Naive B cell (primary cell): ENCODE measurements around the gene EHD4. TPM values are rescaled to one million over a fixed set of nuclear protein-coding genes. Genes with fewer than 3 reads are reported as not detected.

Experiments used
- ATAC-seq, 2 donors: fragments of 150-1000 bp; cut with Tn5 transposase; 2 replicates each; pipeline ENCODE4 v1.10.0; 2021; ENCODE audit warnings: low read depth in 2 of 2, mild to moderate bottlenecking in 2 of 2, moderate library complexity in 2 of 2
- DNase-seq: peaks from one replicate; pipeline ENCODE4 v3.0.0; 2022
- H3K27ac Mint-ChIP-seq, 6 donors: one replicate each; pipeline ENCODE4 v1.8.0; 2020 to 2022; ENCODE audit warnings: mild to moderate bottlenecking in 6 of 6, mixed read lengths in 6 of 6, moderate library complexity in 5 of 6, inconsistent platforms in 2 of 6
- H3K27me3 Mint-ChIP-seq, 3 donors: one replicate each; pipeline ENCODE4 v1.8.0; 2021 to 2022; ENCODE audit warnings: mixed read lengths in 3 of 3, mild to moderate bottlenecking in 1 of 3
- H3K36me3 Mint-ChIP-seq, 2 donors: one replicate each; pipeline ENCODE4 v1.8.0; 2020 to 2022; ENCODE audit warnings: mixed read lengths in 2 of 2, inconsistent platforms in 1 of 2, mild to moderate bottlenecking in 1 of 2
- H3K4me1 Mint-ChIP-seq, 3 donors: one replicate each; pipeline ENCODE4 v1.8.0; 2020 to 2022; ENCODE audit warnings: mixed read lengths in 3 of 3, inconsistent platforms in 1 of 3, mild to moderate bottlenecking in 1 of 3, moderate library complexity in 1 of 3
- H3K4me3 Mint-ChIP-seq, 8 donors: one replicate each; pipeline ENCODE4 v1.8.0; 2020 to 2022; ENCODE audit warnings: mild to moderate bottlenecking in 8 of 8, mixed read lengths in 8 of 8, moderate library complexity in 8 of 8, inconsistent platforms in 2 of 8
- H3K9me3 Mint-ChIP-seq, 7 donors: one replicate each; pipeline ENCODE4 v1.8.0; 2020 to 2022; ENCODE audit warnings: mixed read lengths in 7 of 7, mild to moderate bottlenecking in 5 of 7, inconsistent platforms in 2 of 7, moderate library complexity in 1 of 7
- polyA plus RNA-seq, 6 donors: library from polyadenylated mRNA; unstranded; fragments of 300-500 nt; fragmentation: Illumina TruSeq; gene quantifications; one replicate each; pipeline ENCODE4 v1.2.3, GENCODE V29; 2021; ENCODE audit warnings: low read depth in 6 of 6

Gene EHD4
- polyA plus RNA-seq, 6 donors from 2014 or later = 4.1 to 9.2 (median 6.9) TPM

GRCh38 chr15:41919954-41920538 lies 52.3 kb downstream of the EHD4 start:
- peaks cover 6 to 19% of the 10 kb centered on the region in 2 donors for H3K36me3 Mint-ChIP-seq
- H3K27ac Mint-ChIP-seq = peak overlapping the region in 5 of 6 donors; percentile 24 to 86 (median 56)
- DNase-seq (no peak), ATAC-seq (no peak)
- no peaks in the 10 kb centered on the region for H3K27me3 Mint-ChIP-seq
- H3K4me1 Mint-ChIP-seq = peaks cover 31 to 42% (median 40%) of the 10 kb centered on the region in 3 donors
- H3K4me3 Mint-ChIP-seq = no peak overlapping the region
- peaks cover 3 to 21% (median 9%) of the 10 kb centered on the region in 7 donors for H3K9me3 Mint-ChIP-seq

GRCh38 chr15:41919201-41919820 lies 53.0 kb downstream of the EHD4 start:
- ATAC-seq (no peak), DNase-seq (no peak)
- Mint-ChIP-seq H3K27me3 (no peaks in the 10 kb centered on the region), H3K36me3 (peaks cover 6 to 19% of the 10 kb centered on the region in 2 donors), H3K4me3 (peak overlapping the region in 1 of 8 donors; percentile 43), H3K27ac (peak overlapping the region in 4 of 6 donors; percentile 39 to 86 (median 76)), H3K4me1 (peaks cover 31 to 39% (median 38%) of the 10 kb centered on the region in 3 donors), H3K9me3 (peaks cover 3 to 21% (median 9%) of the 10 kb centered on the region in 7 donors)

- peak overlapping the region in 3 of 6 donors; percentile 37 to 75 (median 63) for H3K27ac Mint-ChIP-seq
These were observed 53.7 kb downstream of the EHD4 start for GRCh38 chr15:41918506-41919126.

GRCh38 chr15:41917767-41918430 lies 54.5 kb downstream of the EHD4 start:
- H3K27ac Mint-ChIP-seq = peak overlapping the region in 2 of 6 donors; percentile 56 to 84

More at GRCh38 chr15:41918506-41919126, 53.7 kb downstream of the EHD4 start:
- peaks cover 10 to 19% of the 10 kb centered on the region in 2 donors for H3K36me3 Mint-ChIP-seq
- no peak overlapping the region for H3K4me3 Mint-ChIP-seq
- ATAC-seq = no peak
- peaks cover 28 to 32% (median 31%) of the 10 kb centered on the region in 3 donors for H3K4me1 Mint-ChIP-seq
- H3K27me3 Mint-ChIP-seq = no peaks in the 10 kb centered on the region
- H3K9me3 Mint-ChIP-seq = peaks cover 3 to 21% (median 9%) of the 10 kb centered on the region in 7 donors
- no peak for DNase-seq

GRCh38 chr15:41915255-41915994 lies 56.9 kb downstream of the EHD4 start:
- Mint-ChIP-seq H3K4me1 (peaks cover 10 to 21% (median 15%) of the 10 kb centered on the region in 3 donors), H3K4me3 (peak overlapping the region in 1 of 8 donors; percentile 66), H3K36me3 (peaks cover 5 to 23% of the 10 kb centered on the region in 2 donors), H3K9me3 (no peaks in the 10 kb centered on the region), H3K27ac (peak overlapping the region in 1 of 6 donors; percentile 33), H3K27me3 (no peaks in the 10 kb centered on the region)
- DNase-seq = no peak
- ATAC-seq = no peak

More at GRCh38 chr15:41917767-41918430, 54.5 kb downstream of the EHD4 start:
- Mint-ChIP-seq H3K4me1 (peaks cover 21 to 25% (median 24%) of the 10 kb centered on the region in 3 donors), H3K27me3 (no peaks in the 10 kb centered on the region), H3K36me3 (peaks cover 10 to 22% of the 10 kb centered on the region in 2 donors), H3K9me3 (peaks cover 3 to 17% (median 9%) of the 10 kb centered on the region in 7 donors), H3K4me3 (no peak overlapping the region)
- DNase-seq = no peak
- no peak for ATAC-seq

- Mint-ChIP-seq H3K27me3 (no peaks in the 10 kb centered on the region), H3K27ac (peak overlapping the region in 1 of 6 donors; percentile 63), H3K36me3 (peaks cover 11 to 17% of the 10 kb centered on the region in 2 donors), H3K4me3 (peak overlapping the region in 1 of 8 donors; percentile 25), H3K9me3 (no peaks in the 10 kb centered on the region), H3K4me1 (peaks cover 10 to 13% (median 11%) of the 10 kb centered on the region in 3 donors)
- ATAC-seq (no peak), DNase-seq (no peak)
These were observed 57.9 kb downstream of the EHD4 start for GRCh38 chr15:41914411-41914810.

- ATAC-seq (no peak), DNase-seq (no peak)
- peaks cover 7 to 13% (median 9%) of the 10 kb centered on the region in 3 donors for H3K4me1 Mint-ChIP-seq
- no peaks in the 10 kb centered on the region for H3K27me3 Mint-ChIP-seq
- no peaks in the 10 kb centered on the region for H3K9me3 Mint-ChIP-seq
- H3K27ac Mint-ChIP-seq = no peak overlapping the region
- peaks cover 12 to 16% of the 10 kb centered on the region in 2 donors for H3K36me3 Mint-ChIP-seq
- no peak overlapping the region for H3K4me3 Mint-ChIP-seq
These were observed 59.1 kb downstream of the EHD4 start for GRCh38 chr15:41913256-41913655.

GRCh38 chr15:41911691-41912345 lies 60.5 kb downstream of the EHD4 start:
- H3K9me3 Mint-ChIP-seq = peaks cover 0 to 2% (median 0%) of the 10 kb centered on the region in 7 donors
- H3K36me3 Mint-ChIP-seq = peaks cover 11 to 28% of the 10 kb centered on the region in 2 donors
- DNase-seq (no peak), ATAC-seq (no peak)
- H3K27me3 Mint-ChIP-seq = no peaks in the 10 kb centered on the region
- no peak overlapping the region for H3K4me3 Mint-ChIP-seq
- peaks cover 7 to 10% (median 9%) of the 10 kb centered on the region in 3 donors for H3K4me1 Mint-ChIP-seq
- peak overlapping the region in 1 of 6 donors; percentile 42 for H3K27ac Mint-ChIP-seq

GRCh38 chr15:41908736-41909461 lies 63.5 kb downstream of the EHD4 start:
- Mint-ChIP-seq H3K27me3 (no peaks in the 10 kb centered on the region), H3K36me3 (peaks cover 17 to 36% of the 10 kb centered on the region in 2 donors), H3K9me3 (peaks cover 0 to 6% (median 6%) of the 10 kb centered on the region in 7 donors), H3K4me1 (peaks cover 6 to 9% (median 8%) of the 10 kb centered on the region in 3 donors), H3K27ac (no peak overlapping the region), H3K4me3 (no peak overlapping the region)
- DNase-seq (no peak), ATAC-seq (no peak)

GRCh38 chr15:41907141-41907540 lies 65.2 kb downstream of the EHD4 start:
- ATAC-seq (no peak), DNase-seq (no peak)
- H3K4me3 Mint-ChIP-seq = no peak overlapping the region
- peaks cover 0 to 6% (median 6%) of the 10 kb centered on the region in 7 donors for H3K9me3 Mint-ChIP-seq
- peaks cover 12 to 35% of the 10 kb centered on the region in 2 donors for H3K36me3 Mint-ChIP-seq
- H3K27me3 Mint-ChIP-seq = no peaks in the 10 kb centered on the region
- H3K27ac Mint-ChIP-seq = peak overlapping the region in 1 of 6 donors; percentile 15
- peaks cover 6 to 9% (median 8%) of the 10 kb centered on the region in 3 donors for H3K4me1 Mint-ChIP-seq

- peak overlapping the region in 1 of 6 donors; percentile 15 for H3K27ac Mint-ChIP-seq
- ATAC-seq = no peak
- peak overlapping the region in 1 of 8 donors; percentile 12 for H3K4me3 Mint-ChIP-seq
- peaks cover 6 to 9% (median 8%) of the 10 kb centered on the region in 3 donors for H3K4me1 Mint-ChIP-seq
- H3K9me3 Mint-ChIP-seq = peaks cover 0 to 6% (median 6%) of the 10 kb centered on the region in 7 donors
- peaks cover 12 to 35% of the 10 kb centered on the region in 2 donors for H3K36me3 Mint-ChIP-seq
- H3K27me3 Mint-ChIP-seq = no peaks in the 10 kb centered on the region
- no peak for DNase-seq
These were observed 65.7 kb downstream of the EHD4 start for GRCh38 chr15:41906608-41907007.
